Tibial nerve (tissue), 4 donors: ENCODE results near the gene RBM4B. TPM values are rescaled to one million over a fixed set of nuclear protein-coding genes. Genes with fewer than 3 reads are reported as not detected.

ENCODE experiments used
- DNase-seq, 2 donors: peaks; one replicate each; pipeline ENCODE4 v3.0.0-alpha.2; 2019; ENCODE audit warnings: low spot score in 2 of 2
- H3K27ac ChIP-seq, 4 donors: fragments of 200-600 bp; sonication (generic) in 3 of 4; one replicate each; pipeline ENCODE4 v1.5.1; 2017 to 2019; ENCODE audit warnings: mild to moderate bottlenecking in 1 of 4
- H3K27me3 ChIP-seq, 2 donors: fragments of 200-600 bp; sonication (generic) in 1 of 2; one replicate each; pipeline versions ENCODE4 v1.5.1 to v1.6.0; 2017 to 2019
- H3K36me3 ChIP-seq, 3 donors: fragments of 200-600 bp; sonication (generic); one replicate each; pipeline ENCODE4 v1.5.1; 2018 to 2019
- H3K4me1 ChIP-seq, 4 donors: fragments of 200-600 bp; sonication (generic) in 3 of 4; one replicate each; pipeline ENCODE4 v1.5.1; 2017 to 2019
- H3K4me3 ChIP-seq, 4 donors: fragments of 200-600 bp; sonication (generic) in 3 of 4; one replicate each; pipeline ENCODE4 v1.5.1; 2017 to 2019; ENCODE audit warnings: mild to moderate bottlenecking in 1 of 4, moderate library complexity in 1 of 4
- H3K9me3 ChIP-seq, 4 donors: fragments of 200-600 bp; sonication (generic) in 3 of 4; one replicate each; pipeline ENCODE4 v1.5.1; 2017 to 2019
- EP300 ChIP-seq, 2 donors: sonication (generic); formaldehyde crosslinking; IDR thresholded peaks; one replicate each; pipeline ENCODE4 v1.6.1; 2017; ENCODE audit warnings: antibody characterized with exemption in 2 of 2, mild to moderate bottlenecking in 1 of 2
- POLR2A ChIP-seq, 2 donors: fragments of 450-650 bp; IDR thresholded peaks; one replicate each; pipeline ENCODE4 v1.6.1; 2017; ENCODE audit warnings: antibody characterized with exemption in 2 of 2, mild to moderate bottlenecking in 2 of 2, moderate library complexity in 2 of 2
- WGBS, 2 donors: methylation state at CpG; one replicate each; pipeline ENCODE4 v1.1.5; 2018; 5-methylcytosine and 5-hydroxymethylcytosine counted together
- total RNA-seq, 4 donors: library from RNA; depleted of rRNA; stranded (reverse); fragments of >200 nt; gene quantifications; one replicate each; pipeline ENCODE4 v1.1.0, GENCODE V29; 2016
- TF ChIP-seq, protein P1 (sequence below), 5 experiments: fragments of 200-600 bp in 3 of 5; fragments of 450-650 bp in 2 of 5; sonication (generic) in 3 of 5; IDR thresholded peaks; one replicate each; pipeline ENCODE4 v1.5.1; 2016 to 2019; ENCODE audit warnings: antibody characterized with exemption in 5 of 5, mild to moderate bottlenecking in 3 of 5, moderate library complexity in 2 of 5

Gene RBM4B
- total RNA-seq, 4 donors from 2014 or later = 7.1 to 15.9 (median 12.2) TPM

- Histone ChIP-seq H3K4me3 (no peak overlapping the region), H3K27me3 (peaks cover 3 to 36% of the 10 kb centered on the region in 2 donors), H3K27ac (no peak overlapping the region), H3K36me3 (no peaks in the 10 kb centered on the region), H3K4me1 (peaks cover 0 to 10% (median 1%) of the 10 kb centered on the region in 4 donors), H3K9me3 (no peaks in the 10 kb centered on the region)
- WGBS, 2 donors = 86 to 88% methylated on average over 16 of the region's 16 CpGs
- DNase-seq = no peak
- TF ChIP-seq EP300 (IDR thresholded peaks at IDR 0.05) (no peak), POLR2A (IDR thresholded peaks at IDR 0.05) (no peak)
- TF ChIP-seq, protein P1, sequence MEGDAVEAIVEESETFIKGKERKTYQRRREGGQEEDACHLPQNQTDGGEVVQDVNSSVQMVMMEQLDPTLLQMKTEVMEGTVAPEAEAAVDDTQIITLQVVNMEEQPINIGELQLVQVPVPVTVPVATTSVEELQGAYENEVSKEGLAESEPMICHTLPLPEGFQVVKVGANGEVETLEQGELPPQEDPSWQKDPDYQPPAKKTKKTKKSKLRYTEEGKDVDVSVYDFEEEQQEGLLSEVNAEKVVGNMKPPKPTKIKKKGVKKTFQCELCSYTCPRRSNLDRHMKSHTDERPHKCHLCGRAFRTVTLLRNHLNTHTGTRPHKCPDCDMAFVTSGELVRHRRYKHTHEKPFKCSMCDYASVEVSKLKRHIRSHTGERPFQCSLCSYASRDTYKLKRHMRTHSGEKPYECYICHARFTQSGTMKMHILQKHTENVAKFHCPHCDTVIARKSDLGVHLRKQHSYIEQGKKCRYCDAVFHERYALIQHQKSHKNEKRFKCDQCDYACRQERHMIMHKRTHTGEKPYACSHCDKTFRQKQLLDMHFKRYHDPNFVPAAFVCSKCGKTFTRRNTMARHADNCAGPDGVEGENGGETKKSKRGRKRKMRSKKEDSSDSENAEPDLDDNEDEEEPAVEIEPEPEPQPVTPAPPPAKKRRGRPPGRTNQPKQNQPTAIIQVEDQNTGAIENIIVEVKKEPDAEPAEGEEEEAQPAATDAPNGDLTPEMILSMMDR (IDR thresholded peaks at IDR 0.05) = no peak
These were observed 45.3 kb upstream of the RBM4B start for GRCh38 chr11:66722745-66723651.

DNA sequence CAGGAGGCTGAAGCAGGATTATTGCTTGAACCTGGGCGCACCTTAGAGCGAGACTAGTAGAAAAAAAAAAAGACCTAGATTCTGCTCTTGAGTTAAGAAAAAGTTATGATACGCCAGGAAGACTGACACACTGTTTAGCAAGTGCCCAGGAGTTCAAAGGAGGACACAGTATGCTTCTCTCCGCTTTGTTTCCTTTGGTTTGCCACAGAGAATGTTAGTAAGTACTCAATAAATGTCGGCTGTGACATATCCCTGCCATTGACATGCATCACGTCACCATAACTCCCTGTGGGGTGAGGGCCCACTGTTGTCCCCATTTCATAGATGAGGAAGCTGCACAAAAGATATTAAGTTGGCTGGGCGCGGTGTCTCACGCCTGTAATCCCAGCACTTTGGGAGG is 44.3 kb upstream of the RBM4B start:
- Histone ChIP-seq H3K36me3 (no peaks in the 10 kb centered on the region), H3K27me3 (peaks cover 0 to 30% of the 10 kb centered on the region in 2 donors), H3K4me1 (peaks cover 0 to 4% (median 0%) of the 10 kb centered on the region in 4 donors), H3K27ac (no peak overlapping the region), H3K4me3 (no peak overlapping the region), H3K9me3 (no peaks in the 10 kb centered on the region)
- DNase-seq = no peak
- TF ChIP-seq EP300 (IDR thresholded peaks at IDR 0.05) (no peak), POLR2A (IDR thresholded peaks at IDR 0.05) (no peak)
- TF ChIP-seq, protein P1 (IDR thresholded peaks at IDR 0.05) = no peak
- WGBS, 2 donors = 94 to 96% methylated on average over 9 of the region's 9 CpGs

- H3K4me3 ChIP-seq = no peak overlapping the region
- no peak for DNase-seq
- no peaks in the 10 kb centered on the region for H3K9me3 ChIP-seq
- no peak for TF ChIP-seq EP300 (IDR thresholded peaks at IDR 0.05)
- TF ChIP-seq, protein P1 (IDR thresholded peaks at IDR 0.05) = no peak
- TF ChIP-seq POLR2A (IDR thresholded peaks at IDR 0.05) = no peak
- peaks cover 0 to 20% of the 10 kb centered on the region in 2 donors for H3K27me3 ChIP-seq
- H3K4me1 ChIP-seq = no peaks in the 10 kb centered on the region
- no peak overlapping the region for H3K27ac ChIP-seq
- WGBS, 2 donors = 83 to 85% methylated on average over 13 of the region's 13 CpGs
- no peaks in the 10 kb centered on the region for H3K36me3 ChIP-seq
These were observed 43.3 kb upstream of the RBM4B start for GRCh38 chr11:66720899-66721470.

GRCh38 chr11:66720223-66720898 is 42.7 kb upstream of the RBM4B start:
- Histone ChIP-seq H3K9me3 (no peaks in the 10 kb centered on the region), H3K4me1 (no peaks in the 10 kb centered on the region), H3K4me3 (no peak overlapping the region), H3K27me3 (peaks cover 0 to 18% of the 10 kb centered on the region in 2 donors), H3K27ac (no peak overlapping the region), H3K36me3 (no peaks in the 10 kb centered on the region)
- 52 to 63% methylated on average over 15 of the region's 15 CpGs for WGBS, 2 donors
- no peak for DNase-seq
- TF ChIP-seq EP300 (IDR thresholded peaks at IDR 0.05) = no peak
- TF ChIP-seq POLR2A (IDR thresholded peaks at IDR 0.05) = no peak
- TF ChIP-seq, protein P1 (IDR thresholded peaks at IDR 0.05) = no peak
